Hair follicle dermal papilla cell (primary cell): Measurements from ENCODE around the gene ZNF700. TPM values are rescaled to one million over a fixed set of nuclear protein-coding genes. Genes with fewer than 3 reads are reported as not detected.

Experiments
- small RNA-seq: library from RNA; depleted of rRNA; stranded (forward); fragments of <200 nt; gene quantifications from one replicate; pipeline ENCODE3, GENCODE V24; 2012
- total RNA-seq: library from RNA; depleted of rRNA; stranded (reverse); fragments of >200 nt; gene quantifications from 2 replicates; pipeline ENCODE4 v1.2.3, GENCODE V29; 2012

Gene ZNF700
- total RNA-seq = 7.5 and 7.9 TPM in 2 replicates

DNA sequence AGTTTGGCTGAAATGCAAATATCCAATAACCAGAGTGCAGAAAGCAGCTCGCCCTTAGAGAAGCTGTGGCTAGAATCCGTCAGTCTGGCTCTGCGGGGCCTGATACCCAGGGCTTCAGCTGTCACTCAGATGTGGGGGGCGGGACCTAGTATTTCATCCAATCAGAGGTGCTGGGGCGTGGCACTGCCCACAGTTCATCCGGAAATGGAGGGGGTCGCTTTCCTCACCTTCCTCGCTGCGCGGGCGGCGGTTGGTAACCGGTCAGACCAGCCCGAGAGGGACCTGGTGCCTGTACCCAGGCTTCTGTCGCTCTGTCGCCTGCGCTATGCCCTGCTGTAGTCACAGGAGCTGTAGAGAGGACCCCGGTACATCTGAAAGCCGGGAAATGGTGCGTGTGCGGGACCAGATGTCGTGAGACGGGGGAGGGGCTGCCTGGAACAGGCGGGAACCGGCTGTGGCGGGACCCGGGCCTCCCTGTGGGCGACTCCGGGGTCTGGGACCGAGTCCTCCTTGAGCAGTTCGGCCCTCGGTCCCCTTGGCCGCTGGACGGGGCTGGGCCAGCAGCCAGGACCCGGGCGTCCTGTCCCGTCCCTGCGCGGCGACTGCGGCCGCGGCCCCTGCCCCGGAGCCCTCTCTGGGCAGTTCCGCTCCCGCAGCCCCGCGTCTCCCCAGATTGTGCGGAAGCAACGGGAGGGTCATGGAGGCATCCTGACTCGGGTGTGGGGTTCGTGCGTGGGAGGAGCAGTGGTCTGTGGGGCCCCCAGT, at the start of gene ZNF700:
Gene ZNF700 (plus strand): TSS at position 222 of the 765 bp plus-strand sequence. CDS start 104 bp downstream, at position 326.

DNA sequence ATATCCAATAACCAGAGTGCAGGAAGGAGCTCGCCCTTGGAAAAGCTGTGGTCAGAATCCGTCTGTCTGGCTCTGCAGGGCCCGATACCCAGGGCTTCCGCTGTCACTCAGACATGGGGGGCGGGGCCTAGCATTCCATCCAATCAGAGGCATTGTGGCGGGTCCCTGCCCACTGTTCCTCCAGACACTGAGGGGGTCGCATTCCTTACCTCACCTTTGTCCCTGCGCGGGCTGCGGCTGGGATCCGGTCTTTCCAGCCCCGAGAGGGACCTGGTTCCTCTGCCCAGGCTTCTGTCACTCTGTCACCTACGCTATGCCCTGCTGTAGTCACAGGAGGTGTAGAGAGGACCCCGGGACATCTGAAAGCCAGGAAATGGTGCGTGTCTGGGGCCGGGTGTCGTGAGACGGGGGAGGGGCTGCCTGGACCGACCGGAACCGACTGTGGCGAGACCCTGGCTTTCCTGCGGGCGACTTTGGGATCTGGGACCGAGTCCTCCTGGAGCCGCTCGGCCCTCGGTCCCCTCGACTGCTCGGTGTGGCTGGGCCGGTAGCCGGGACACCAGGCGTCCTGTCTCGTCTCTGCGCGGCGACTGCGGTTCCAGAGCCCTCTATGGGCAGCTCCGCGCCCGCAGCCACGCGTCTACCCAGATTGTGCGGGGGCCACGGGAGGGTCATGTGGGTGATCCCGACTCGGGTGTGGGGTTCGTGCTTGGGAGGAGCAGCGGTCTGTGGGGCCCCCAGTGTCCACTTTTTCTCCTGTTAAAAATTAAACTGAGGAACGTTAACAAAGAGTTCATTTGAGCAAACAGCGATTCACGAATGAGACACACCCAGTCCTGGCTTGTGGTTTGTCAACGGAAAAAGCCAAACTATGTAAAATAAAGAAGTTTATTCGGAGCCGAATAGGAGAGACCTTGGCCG, 37.0 kb upstream of the ZNF700 start, which contains the start of gene ZNF69:
Gene ZNF69 (plus strand): TSS at position 172 of the 921 bp plus-strand sequence. CDS start 142 bp downstream, at position 314.

DNA sequence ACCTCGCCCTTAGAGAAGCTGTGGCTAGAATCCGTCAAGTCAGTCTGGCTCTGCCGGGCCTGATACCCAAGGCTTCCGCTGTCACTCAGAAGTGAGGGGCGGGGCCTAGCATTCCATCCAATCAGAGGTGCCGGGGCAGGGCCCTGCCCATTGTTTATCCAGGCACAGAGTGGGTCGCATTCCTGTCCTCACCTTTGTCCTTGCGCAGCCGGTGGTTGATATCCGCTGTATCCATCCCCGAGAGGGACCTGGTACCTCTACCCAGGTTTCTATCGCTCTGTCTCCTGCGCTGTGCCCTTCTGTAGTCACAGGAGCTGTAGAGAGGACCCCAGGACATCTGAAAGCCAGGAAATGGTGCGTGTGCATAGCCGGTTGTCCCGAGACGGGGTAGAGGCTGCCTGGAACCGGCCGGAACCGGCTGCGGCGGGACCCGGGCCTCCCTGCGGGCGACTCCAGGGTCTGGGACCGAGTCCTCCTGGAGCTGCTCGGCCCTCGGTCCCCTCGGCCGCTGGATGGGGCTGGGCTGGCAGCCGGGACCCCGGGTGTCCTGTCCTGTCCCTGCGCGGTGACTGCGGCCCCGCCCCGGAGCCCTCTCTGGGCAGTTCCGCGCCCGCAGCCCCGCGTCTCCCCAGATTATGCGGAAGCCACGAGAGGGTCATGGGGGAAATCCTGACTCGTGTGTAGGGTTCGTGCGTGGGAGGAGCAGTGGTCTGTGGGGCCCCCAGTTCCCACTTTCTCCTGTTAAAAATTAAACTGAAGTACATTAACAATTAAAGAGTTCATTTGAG, 40.1 kb downstream of the ZNF700 start, which contains the start of gene ZNF763:
Gene ZNF763 (plus strand): TSS at position 183 of the 788 bp plus-strand sequence. CDS start 169 bp downstream, at position 352.

Small RNA genes within 50 kb of the gene (small RNA-seq; reads per million reads assigned to genes)
- not detected for gene RNA5SP464

Other genes starting within 250 kb of the ZNF700 start
- gene ZNF823, start 186.2 kb upstream of the ZNF700 start, total RNA-seq = 3.6 and 4.3 TPM in 2 replicates
- gene ZNF441, start 158.1 kb upstream of the ZNF700 start, total RNA-seq = 10.8 and 11.8 TPM in 2 replicates
- 3.6 and 4.7 TPM in 2 replicates for gene ZNF491, start 126.6 kb upstream of the ZNF700 start, total RNA-seq
- 8.5 and 10.4 TPM in 2 replicates for gene ZNF440, start 110.8 kb upstream of the ZNF700 start, total RNA-seq
- gene ZNF439, start 76.4 kb upstream of the ZNF700 start, total RNA-seq = 7.2 and 8.3 TPM in 2 replicates
- 7.0 and 8.3 TPM in 2 replicates for gene ZNF69, start 37.3 kb upstream of the ZNF700 start, total RNA-seq
- 0.81 and 0.85 TPM in 2 replicates for gene ZNF763, start 39.9 kb downstream of the ZNF700 start, total RNA-seq
- 3.8 and 4.2 TPM in 2 replicates for gene ZNF433, start 110.6 kb downstream of the ZNF700 start, total RNA-seq
- 0.32 TPM in 1 of 2 replicates, not detected in the other for gene ZNF878, start 127.9 kb downstream of the ZNF700 start, total RNA-seq
- 7.3 and 7.4 TPM in 2 replicates for gene ZNF844, start 139.6 kb downstream of the ZNF700 start, total RNA-seq
- 4.5 and 6.7 TPM in 2 replicates for gene ZNF20, start 215.2 kb downstream of the ZNF700 start, total RNA-seq
- 9.2 and 9.4 TPM in 2 replicates for gene ZNF625, start 231.6 kb downstream of the ZNF700 start, total RNA-seq
- 11.3 and 12.2 TPM in 2 replicates for gene ZNF136, start 238.0 kb downstream of the ZNF700 start, total RNA-seq